ENCODE data around the gene RETREG2.

GRCh38 chr2:219181531-219181930 lies 3.5 kb downstream of the RETREG2 start:
- TF ChIP-seq CTCF (conservative IDR thresholded peaks at IDR 0.05; ENCODE audit: low read depth in 2 of 2) = no peak
- no peak for TF ChIP-seq REST (IDR thresholded peaks at IDR 0.05; ENCODE audit: unreplicated experiment)

Data from GM23338 (cell line).